Cardiac septum (tissue), 1 donor: ENCODE measurements around the gene CCDC107. TPM values are rescaled to one million over a fixed set of nuclear protein-coding genes. Genes with fewer than 3 reads are reported as not detected.
"Not testable (repeated sequence)": the region's sequence is repeated elsewhere in the genome, so short reads cannot be mapped to it uniquely, and the experiment has no call there.

Source experiments
- DNase-seq: peaks from one replicate; pipeline ENCODE4 v3.0.0-alpha.2; 2020; ENCODE audit warnings: low spot score
- intact Hi-C: fragments of 100-400 bp; cut with DNase I; formaldehyde crosslinking; loops from one replicate; pipeline ENCODE4 v1.14.0; 2022
- total RNA-seq: library from RNA; stranded (reverse); fragmentation: NEBNext Ultra II Directional; extraction: Animal tissue kit (Norgen Biotek cat#: 25700); gene quantifications from one replicate; pipeline ENCODE4 v1.2.1, GENCODE V29; 2021
- donor health status: DM: no; HTN: no; CAD: no.

The CCDC107 gene
- total RNA-seq, 1 donor from 2014 or later = 47.7 TPM

DNA sequence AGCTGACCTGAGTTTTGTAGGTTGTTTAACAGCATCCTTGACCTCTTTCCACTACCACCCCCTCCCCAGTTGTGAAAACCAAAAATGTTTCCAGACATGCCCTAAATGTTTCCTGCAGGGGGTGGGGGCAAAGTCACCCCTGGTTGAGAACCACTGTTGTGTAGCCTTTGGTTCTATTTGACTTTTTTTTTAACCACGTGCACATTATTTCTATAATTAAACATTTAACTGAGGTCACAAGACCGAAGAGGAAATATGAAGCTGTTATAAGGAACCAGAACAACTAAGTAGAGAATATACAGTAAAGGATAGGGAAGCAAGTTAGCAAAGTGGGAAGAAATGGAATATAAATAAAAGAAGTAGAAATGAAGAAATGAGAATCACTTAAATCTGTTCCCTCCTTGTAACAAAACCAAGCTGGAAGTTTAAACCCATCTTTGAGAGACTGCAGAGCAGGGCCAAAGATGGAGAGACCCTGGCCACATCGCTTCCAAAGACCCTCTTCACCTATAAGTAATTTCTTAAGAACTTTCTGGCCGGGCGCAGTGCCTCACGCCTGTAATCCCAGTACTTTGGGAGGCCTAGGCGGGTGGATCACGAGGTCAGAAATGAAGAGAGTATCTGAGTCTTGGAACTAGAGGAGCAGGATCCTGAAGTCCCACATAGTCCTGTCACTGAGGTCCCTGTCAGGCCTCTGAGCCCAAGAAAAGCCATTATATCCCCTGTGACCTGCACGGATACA, 21.8 kb upstream of the CCDC107 start:
- intact Hi-C loops = no loop called here
- no peak for DNase-seq

DNA sequence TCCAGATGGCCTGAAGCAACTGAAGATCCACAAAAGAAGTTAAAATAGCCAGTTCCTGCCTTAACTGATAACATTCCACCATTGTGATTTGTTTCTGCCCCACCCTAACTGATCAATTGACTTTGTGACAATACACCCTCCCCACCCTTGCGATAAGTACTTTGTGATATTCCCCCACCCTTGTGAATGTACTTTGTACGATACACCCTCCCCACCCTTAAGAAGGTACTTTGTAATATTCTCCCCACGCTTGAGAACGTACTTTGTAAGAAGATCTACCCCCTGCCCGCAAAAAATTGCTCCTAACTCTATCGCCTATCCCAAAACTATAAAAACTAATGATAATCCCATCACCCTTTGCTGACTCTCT, 21.2 kb upstream of the CCDC107 start:
- DNase-seq, intact Hi-C loops: not testable (repeated sequence)

- intact Hi-C loops = not testable (repeated sequence)
These were observed 20.6 kb upstream of the CCDC107 start for GRCh38 chr9:35637427-35637955.

DNA sequence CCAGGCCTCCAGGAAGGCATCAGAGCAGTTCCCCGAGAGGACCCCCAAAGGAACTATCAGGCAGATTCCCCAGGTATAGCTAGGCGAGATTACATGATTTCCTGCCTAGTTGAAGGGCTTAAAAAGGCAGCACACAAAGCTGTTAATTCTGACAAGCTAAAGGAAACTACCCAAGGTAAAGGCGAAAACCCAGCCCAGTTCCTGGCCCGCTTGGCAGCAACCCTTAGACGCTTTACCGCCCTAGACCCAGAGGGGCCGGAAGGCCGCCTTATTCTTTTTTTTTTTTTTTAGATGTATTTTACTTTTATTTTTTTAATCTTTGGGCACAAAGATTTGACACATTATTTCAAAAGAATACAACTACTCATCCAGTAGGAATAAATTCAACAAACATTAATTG, 19.3 kb upstream of the CCDC107 start:
- intact Hi-C loops, DNase-seq: not testable (repeated sequence)

More at GRCh38 chr9:35637427-35637955, 20.6 kb upstream of the CCDC107 start:
- not testable (repeated sequence) for DNase-seq

DNA sequence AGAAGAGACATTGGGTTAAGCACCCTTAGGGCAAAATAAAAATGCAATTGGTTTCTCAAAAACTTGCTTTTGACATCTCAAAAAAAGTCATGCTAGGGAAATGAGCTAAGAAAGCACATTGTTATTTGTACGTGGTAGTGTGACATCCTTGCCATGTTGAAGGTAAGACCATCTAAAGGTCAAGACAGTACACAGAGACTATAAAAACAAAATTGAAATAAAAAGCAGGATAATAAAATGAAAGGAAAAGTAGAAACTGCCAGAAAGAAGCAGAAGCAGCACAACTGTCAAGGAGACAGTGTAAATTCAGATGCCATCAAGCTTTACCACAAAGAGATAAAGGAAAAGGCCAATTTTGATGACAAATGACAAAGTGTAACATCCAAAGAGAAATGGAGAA, 18.9 kb upstream of the CCDC107 start:
- intact Hi-C loops, DNase-seq: not testable (repeated sequence)

- intact Hi-C loops = no loop called here
These were observed 18.5 kb upstream of the CCDC107 start for GRCh38 chr9:35639631-35640030.

DNA sequence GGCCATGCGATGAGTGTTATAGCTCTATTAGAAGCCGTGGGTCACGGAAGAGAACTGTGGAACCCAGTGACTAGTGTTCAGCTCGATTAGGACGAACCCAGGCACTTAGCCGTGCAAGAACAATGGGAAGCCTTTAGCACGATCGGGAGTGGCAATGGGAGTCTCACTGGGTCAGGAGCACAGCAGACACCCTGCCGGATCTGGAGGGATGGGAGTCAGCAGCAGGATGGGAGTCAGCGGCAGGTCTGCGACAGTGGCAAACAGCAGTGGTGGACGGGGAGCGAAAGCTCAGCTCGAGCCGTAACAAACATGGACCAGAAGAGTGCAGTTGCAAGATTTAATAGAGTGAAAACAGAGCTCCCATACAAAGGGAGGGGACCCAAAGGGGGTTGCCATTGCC, 17.7 kb upstream of the CCDC107 start:
- DNase-seq, intact Hi-C loops: not testable (repeated sequence)

More at GRCh38 chr9:35639631-35640030, 18.5 kb upstream of the CCDC107 start:
- DNase-seq = no peak

- intact Hi-C loops = not testable (repeated sequence)
These were observed 16.6 kb upstream of the CCDC107 start for GRCh38 chr9:35641478-35641877.

DNA sequence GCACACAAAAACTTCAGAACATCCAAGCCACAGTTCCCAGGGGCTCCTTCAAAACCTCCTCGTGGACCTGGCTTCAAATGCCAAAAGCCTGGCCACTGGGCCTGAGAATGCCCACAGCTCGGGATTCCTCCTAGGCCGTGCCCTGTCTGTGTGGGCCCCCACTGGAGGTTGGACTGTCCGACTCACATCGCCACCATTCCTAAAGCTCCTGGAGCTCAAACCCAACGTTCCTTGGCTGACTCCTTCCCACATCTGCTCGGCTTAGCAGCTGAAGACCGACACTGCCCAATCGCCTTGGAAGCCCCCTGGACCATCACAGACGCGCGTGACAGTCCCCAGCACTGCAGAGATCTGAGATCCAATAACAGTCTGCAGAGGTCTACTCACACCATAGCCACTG, 15.0 kb upstream of the CCDC107 start:
- no peak for DNase-seq
- intact Hi-C loops = no loop called here

More at GRCh38 chr9:35641478-35641877, 16.6 kb upstream of the CCDC107 start:
- DNase-seq = not testable (repeated sequence)

DNA sequence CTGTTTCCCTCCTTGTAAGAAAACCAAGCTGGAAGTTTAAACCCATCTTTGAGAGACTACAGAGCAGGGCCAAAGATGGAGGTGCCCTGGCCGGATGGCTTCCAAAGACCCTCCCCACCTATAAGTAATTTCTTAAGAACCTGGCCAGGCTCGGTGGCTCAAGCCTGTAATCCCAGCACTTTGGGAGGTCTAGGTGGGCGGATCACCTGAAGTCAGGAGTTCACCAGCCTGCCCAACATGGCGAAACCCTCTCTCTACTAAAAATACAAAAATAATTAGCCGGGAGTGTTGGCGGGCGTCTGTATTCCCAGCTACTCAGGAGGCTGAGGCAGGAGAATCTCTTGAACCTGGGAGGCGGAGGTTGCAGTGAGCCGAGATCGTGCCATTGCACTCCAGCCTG, 12.4 kb upstream of the CCDC107 start:
- not testable (repeated sequence) for DNase-seq
- intact Hi-C loops = loop anchor here (5.0 kb wide), 1 partner anchor 38 kb away; the partner anchor contains the start of gene TESK1

GRCh38 chr9:35646153-35646532, 11.9 kb upstream of the CCDC107 start:
- intact Hi-C loops = loop anchor here (5.0 kb wide), 1 partner anchor 39 kb away; the partner anchor contains the start of gene TESK1
- DNase-seq = no peak

- peak; percentile 96 for DNase-seq
- intact Hi-C loops = loop anchor here (5.0 kb wide), 1 partner anchor 39 kb away; the partner anchor contains the start of gene TESK1
These were observed 11.4 kb upstream of the CCDC107 start for GRCh38 chr9:35646533-35647265.

GRCh38 chr9:35649431-35650340, 8.4 kb upstream of the CCDC107 start:
- intact Hi-C loops = loop anchor here (5.0 kb wide), 1 partner anchor 42 kb away; the partner anchor contains the start of gene TESK1

DNA sequence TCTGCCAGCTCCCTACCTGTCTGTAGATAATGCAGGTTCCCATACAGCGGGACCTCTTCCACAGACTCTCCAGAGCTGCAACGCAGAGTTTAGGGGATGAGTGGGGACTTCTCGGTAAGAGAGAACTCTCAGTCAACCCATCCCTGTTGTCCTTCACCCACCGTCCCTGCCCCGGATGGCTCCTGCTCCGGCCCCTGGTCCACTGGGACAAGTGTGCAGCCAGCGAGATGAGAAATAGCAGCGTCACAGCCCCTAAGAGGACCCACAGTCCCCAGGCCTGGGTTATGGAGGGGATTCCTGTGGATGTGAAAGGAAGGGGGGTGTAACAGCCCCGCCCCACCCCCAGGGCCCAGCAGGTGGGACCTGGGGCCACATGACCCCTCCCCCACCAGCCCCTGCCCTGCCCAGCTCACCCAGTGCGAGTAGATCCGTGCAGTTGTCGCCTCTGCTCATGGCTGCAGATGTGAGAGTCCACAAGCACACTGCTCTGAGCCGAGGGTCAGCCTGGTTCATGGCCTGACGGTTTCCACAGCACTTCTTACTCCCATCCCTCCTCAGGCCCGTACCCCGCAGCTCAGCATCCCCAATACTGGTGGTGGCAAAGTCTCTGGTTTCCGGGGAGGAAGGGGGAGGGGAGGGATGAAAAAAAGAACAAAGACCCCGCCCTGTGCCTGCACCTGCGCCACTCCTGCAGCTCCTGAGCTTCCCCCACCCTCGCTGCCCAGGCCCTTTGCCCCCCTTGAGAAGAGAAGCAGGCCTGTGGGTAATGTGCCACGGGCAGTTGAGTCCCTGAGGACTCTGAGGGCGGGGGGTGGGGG, 7.5 kb upstream of the CCDC107 start, which contains the start of gene SIT1:
Gene SIT1, minus strand, starts transcription at position 591 of the 818 bp plus-strand sequence. Its CDS starts 78 bp downstream, at position 513.
- intact Hi-C loops = no loop called here
- DNase-seq = no peak

More at GRCh38 chr9:35649431-35650340, 8.4 kb upstream of the CCDC107 start:
- DNase-seq = no peak

DNA sequence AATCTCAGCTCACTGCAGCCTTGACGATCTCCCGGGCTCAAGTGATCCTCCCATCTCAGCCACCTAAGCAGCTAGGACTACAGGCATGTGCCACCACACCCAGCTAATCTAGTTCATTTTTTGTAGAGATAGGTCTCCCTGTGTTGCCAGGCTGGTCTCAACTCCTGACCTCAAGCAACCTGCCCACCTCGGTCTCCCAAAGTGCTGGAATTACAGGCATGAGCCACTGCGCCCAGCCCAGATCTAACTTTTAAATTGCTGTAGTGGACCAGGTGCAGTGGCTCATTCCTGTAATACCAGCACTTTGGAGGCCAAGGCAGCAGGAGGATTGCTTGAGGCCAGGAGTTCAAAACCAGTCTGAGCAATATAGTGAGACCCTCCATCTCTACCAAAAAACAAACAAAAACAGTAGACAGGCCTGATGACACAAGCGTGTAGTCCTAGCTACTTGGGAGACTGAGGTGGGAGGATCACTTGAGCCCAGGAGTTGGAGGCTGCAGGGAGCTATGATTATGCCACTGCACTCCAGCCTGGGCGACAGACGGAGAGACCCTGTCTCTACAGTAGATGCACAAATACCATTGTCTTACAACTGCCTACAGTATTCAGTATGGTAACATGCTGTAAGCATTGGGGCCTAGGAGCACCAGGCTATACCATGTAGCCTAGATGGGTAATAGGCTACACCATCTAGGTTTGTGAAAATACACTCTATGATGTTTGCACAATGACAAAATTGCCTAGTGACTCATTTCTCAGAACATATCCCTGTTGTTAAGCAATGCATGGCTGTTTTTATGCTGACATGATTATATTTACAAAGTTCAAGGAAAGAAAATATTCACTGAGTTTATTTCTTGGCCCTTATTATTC, 5.9 kb upstream of the CCDC107 start:
- DNase-seq = peak; percentile 41
- intact Hi-C loops = no loop called here

DNA sequence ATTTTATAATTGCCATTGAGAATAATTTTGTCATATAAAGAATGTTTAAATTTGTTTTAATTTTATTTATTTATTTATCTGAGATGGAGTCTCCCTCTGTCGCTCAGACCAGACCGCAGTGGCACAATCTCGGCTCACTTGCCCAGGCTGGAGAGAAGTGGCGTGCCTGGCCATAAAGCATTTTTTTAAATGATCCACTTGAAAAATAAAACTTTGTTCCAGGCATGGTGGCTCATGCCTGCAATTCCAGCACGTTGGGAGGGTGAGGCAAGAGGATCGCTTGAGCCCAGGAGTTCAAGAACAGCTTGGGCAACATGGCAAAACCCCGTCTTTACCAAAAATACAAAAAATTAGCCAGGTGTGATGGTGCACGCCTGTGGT, 5.3 kb upstream of the CCDC107 start:
- intact Hi-C loops = no loop called here
- DNase-seq = no peak

DNA sequence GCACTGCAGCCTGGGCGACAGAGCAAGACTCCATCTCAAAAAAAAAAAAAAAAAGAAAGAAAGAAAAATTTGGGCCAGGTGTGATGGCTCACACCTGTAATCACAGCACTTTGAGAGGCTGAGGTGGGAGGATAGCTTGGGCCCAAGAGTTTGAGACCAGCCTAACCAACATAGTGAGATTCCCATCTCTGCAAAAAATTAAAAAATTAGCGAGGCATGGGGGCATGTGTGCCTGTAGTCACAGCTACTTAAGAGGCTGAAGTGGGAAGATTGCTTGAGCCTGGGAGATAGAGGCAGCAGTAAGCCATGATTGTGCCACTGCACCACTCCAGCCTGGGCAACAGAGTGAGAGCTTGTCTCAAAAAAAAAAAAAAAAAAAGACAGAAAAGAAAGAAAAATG, 4.5 kb upstream of the CCDC107 start:
- intact Hi-C loops = no loop called here
- DNase-seq = no peak
